ENCODE results near the gene STRBP. TPM values are rescaled to one million over a fixed set of nuclear protein-coding genes. Genes with fewer than 3 reads are reported as not detected.

The STRBP gene
- total and polyA plus RNA-seq, 9 of the 15 experiments (the other 6 are each of a cell fraction or from before 2014, with no cell fraction given): 27.7 to 84.0 (median 70.2) TPM

DNA sequence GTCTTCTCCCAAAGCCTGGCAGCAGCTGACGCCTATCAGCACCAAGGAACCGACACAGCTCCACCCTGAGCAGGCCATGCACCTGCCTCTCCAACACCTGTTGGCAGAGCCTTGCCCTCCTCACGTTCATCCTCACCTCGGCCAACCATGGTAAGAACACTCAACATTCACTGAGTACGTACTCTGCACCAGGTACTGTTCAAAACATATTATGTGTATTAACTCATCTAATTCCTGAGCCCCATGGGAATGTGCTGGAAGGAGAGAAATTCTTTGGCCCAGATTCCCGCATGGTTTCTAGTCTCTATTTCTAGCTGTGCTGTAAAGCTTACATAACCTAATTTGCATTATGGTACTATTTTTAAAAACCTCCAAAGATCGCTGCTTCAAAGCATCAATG lies 148.8 kb downstream of the STRBP start:
- in situ Hi-C loops (cut with MboI): no loop called here
- 93% methylated on average over 7 of the region's 7 CpGs for WGBS (ENCODE audit: insufficient coverage, low coverage, missing lambda C conversion rate)
- FAIRE-seq: no peak
- POLR2A ChIA-PET: no interaction called here
- Histone ChIP-seq H3K79me2 (ENCODE audit: control insufficient read depth, insufficient read depth, low read length) (no peaks in the 10 kb centered on the region), H4K20me1 (replicated peaks; ENCODE audit: control insufficient read depth, insufficient read depth, low read length) (no peaks in the 10 kb centered on the region), H3K36me3 (ENCODE audit: control insufficient read depth, insufficient read depth, low read length) (peaks cover 64% of the 10 kb centered on the region), H2AFZ (ENCODE audit: low read depth, low read length) (no peak overlapping the region), H3K9me3 (replicated peaks; ENCODE audit: control insufficient read depth, insufficient read depth, low read depth, low read length) (no peaks in the 10 kb centered on the region), H3K27ac (ENCODE audit: extremely low read depth, low read depth, low read length) (no peak overlapping the region), H3K27me3 (ENCODE audit: control insufficient read depth in 2 of 2, insufficient read depth in 2 of 2, low read length in 2 of 2) (no peaks in the 10 kb centered on the region), H3K4me1 (replicated peaks in 1 of 2; ENCODE audit: control insufficient read depth in 2 of 2, insufficient read depth in 2 of 2, low read length in 2 of 2) (no peaks in the 10 kb centered on the region), H3K9me1 (ENCODE audit: control insufficient read depth, insufficient read depth, low read length) (no peaks in the 10 kb centered on the region), H3K9ac (ENCODE audit: insufficient read depth in 1 of 2, low read depth in 2 of 2, low read length in 2 of 2) (peak overlapping the region in 1 of 2 experiments; percentile 24; a peak in 1 of 4 replicates), H3K4me2 (ENCODE audit: insufficient read depth, low read length) (no peak overlapping the region), H3K4me3 (no peak overlapping the region)
- no TSS peak for BruUV-seq (replicated peaks)
- DNase-seq (ENCODE audit: extremely low read depth in 1 of 4, low spot score in 3 of 4): no peak
- intact Hi-C loops (cut with micrococcal nuclease): no loop called here
- CTCF ChIA-PET (ENCODE audit: low intra/inter-chr PET ratio): no interaction called here
- ATAC-seq: no peak
- TF ChIP-seq, protein P1, sequence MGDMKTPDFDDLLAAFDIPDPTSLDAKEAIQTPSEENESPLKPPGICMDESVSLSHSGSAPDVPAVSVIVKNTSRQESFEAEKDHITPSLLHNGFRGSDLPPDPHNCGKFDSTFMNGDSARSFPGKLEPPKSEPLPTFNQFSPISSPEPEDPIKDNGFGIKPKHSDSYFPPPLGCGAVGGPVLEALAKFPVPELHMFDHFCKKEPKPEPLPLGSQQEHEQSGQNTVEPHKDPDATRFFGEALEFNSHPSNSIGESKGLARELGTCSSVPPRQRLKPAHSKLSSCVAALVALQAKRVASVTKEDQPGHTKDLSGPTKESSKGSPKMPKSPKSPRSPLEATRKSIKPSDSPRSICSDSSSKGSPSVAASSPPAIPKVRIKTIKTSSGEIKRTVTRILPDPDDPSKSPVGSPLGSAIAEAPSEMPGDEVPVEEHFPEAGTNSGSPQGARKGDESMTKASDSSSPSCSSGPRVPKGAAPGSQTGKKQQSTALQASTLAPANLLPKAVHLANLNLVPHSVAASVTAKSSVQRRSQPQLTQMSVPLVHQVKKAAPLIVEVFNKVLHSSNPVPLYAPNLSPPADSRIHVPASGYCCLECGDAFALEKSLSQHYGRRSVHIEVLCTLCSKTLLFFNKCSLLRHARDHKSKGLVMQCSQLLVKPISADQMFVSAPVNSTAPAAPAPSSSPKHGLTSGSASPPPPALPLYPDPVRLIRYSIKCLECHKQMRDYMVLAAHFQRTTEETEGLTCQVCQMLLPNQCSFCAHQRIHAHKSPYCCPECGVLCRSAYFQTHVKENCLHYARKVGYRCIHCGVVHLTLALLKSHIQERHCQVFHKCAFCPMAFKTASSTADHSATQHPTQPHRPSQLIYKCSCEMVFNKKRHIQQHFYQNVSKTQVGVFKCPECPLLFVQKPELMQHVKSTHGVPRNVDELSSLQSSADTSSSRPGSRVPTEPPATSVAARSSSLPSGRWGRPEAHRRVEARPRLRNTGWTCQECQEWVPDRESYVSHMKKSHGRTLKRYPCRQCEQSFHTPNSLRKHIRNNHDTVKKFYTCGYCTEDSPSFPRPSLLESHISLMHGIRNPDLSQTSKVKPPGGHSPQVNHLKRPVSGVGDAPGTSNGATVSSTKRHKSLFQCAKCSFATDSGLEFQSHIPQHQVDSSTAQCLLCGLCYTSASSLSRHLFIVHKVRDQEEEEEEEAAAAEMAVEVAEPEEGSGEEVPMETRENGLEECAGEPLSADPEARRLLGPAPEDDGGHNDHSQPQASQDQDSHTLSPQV (IDR thresholded peaks at IDR 0.05): no peak
- no peak for TF ChIP-seq NRF1 (conservative IDR thresholded peaks at IDR 0.05 in 1 of 2, IDR thresholded peaks at IDR 0.05 in 1 of 2)
- no peak for TF ChIP-seq CBFA2T3 (IDR thresholded peaks at IDR 0.05)
- no peak for TF ChIP-seq POU5F1 (IDR thresholded peaks at IDR 0.05; ENCODE audit: borderline replicate concordance, low read depth, low read length, partially characterized antibody)
- no peak for TF ChIP-seq TSC22D4 (tag; IDR thresholded peaks at IDR 0.05)
- TF ChIP-seq, protein P2, sequence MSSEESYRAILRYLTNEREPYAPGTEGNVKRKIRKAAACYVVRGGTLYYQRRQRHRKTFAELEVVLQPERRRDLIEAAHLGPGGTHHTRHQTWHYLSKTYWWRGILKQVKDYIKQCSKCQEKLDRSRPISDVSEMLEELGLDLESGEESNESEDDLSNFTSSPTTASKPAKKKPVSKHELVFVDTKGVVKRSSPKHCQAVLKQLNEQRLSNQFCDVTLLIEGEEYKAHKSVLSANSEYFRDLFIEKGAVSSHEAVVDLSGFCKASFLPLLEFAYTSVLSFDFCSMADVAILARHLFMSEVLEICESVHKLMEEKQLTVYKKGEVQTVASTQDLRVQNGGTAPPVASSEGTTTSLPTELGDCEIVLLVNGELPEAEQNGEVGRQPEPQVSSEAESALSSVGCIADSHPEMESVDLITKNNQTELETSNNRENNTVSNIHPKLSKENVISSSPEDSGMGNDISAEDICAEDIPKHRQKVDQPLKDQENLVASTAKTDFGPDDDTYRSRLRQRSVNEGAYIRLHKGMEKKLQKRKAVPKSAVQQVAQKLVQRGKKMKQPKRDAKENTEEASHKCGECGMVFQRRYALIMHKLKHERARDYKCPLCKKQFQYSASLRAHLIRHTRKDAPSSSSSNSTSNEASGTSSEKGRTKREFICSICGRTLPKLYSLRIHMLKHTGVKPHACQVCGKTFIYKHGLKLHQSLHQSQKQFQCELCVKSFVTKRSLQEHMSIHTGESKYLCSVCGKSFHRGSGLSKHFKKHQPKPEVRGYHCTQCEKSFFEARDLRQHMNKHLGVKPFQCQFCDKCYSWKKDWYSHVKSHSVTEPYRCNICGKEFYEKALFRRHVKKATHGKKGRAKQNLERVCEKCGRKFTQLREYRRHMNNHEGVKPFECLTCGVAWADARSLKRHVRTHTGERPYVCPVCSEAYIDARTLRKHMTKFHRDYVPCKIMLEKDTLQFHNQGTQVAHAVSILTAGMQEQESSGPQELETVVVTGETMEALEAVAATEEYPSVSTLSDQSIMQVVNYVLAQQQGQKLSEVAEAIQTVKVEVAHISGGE (CRISPR knock-in tag; IDR thresholded peaks at IDR 0.05): no peak
- no peak for TF ChIP-seq KHSRP (IDR thresholded peaks at IDR 0.05)
- TF ChIP-seq CBX8 (IDR thresholded peaks at IDR 0.05; ENCODE audit: borderline replicate concordance, extremely low read depth, low read depth, low read length, poor library complexity, severe bottlenecking): no peak
- TF ChIP-seq, protein P3, sequence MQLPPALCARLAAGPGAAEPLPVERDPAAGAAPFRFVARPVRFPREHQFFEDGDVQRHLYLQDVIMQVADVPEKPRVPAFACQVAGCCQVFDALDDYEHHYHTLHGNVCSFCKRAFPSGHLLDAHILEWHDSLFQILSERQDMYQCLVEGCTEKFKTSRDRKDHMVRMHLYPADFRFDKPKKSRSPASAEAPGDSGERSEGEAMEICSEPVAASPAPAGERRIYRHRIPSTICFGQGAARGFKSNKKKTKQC (CRISPR knock-in tag; IDR thresholded peaks at IDR 0.05): no peak
- no peak for TF ChIP-seq NBN (IDR thresholded peaks at IDR 0.05; ENCODE audit: low read depth)
- TF ChIP-seq TEAD4 (IDR thresholded peaks at IDR 0.05; ENCODE audit: low read length): no peak
- no peak for TF ChIP-seq TEAD4 (CRISPR knock-in tag; IDR thresholded peaks at IDR 0.05; ENCODE audit: borderline replicate concordance)
- TF ChIP-seq, protein P4, sequence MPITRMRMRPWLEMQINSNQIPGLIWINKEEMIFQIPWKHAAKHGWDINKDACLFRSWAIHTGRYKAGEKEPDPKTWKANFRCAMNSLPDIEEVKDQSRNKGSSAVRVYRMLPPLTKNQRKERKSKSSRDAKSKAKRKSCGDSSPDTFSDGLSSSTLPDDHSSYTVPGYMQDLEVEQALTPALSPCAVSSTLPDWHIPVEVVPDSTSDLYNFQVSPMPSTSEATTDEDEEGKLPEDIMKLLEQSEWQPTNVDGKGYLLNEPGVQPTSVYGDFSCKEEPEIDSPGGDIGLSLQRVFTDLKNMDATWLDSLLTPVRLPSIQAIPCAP (CRISPR knock-in tag; IDR thresholded peaks at IDR 0.05; ENCODE audit: borderline replicate concordance): no peak
- TF ChIP-seq SREBF2 (CRISPR knock-in tag; IDR thresholded peaks at IDR 0.05): no peak

Measured in K562 (cell line).